Measurements from ENCODE around the gene PCSK6.
"Not testable (repeated sequence)": the region's sequence is repeated elsewhere in the genome, so short reads cannot be mapped to it uniquely, and the experiment has no call there.

The PCSK6 gene

GRCh38 chr15:101429646-101430045 is 59.9 kb downstream of the PCSK6 start:
- no peak for DNase-seq (ENCODE audit: low spot score)

- no peak for DNase-seq (ENCODE audit: low spot score)
Measured at GRCh38 chr15:101429191-101429590, 60.3 kb downstream of the PCSK6 start.

- no peak for DNase-seq (ENCODE audit: low spot score)
Measured at GRCh38 chr15:101428758-101429157, 60.7 kb downstream of the PCSK6 start.

- DNase-seq (ENCODE audit: low spot score) = no peak
Measured at GRCh38 chr15:101427606-101428487, 61.7 kb downstream of the PCSK6 start.

GRCh38 chr15:101426761-101427333 is 62.7 kb downstream of the PCSK6 start:
- DNase-seq (ENCODE audit: low spot score) = no peak

GRCh38 chr15:101425787-101426365 is 63.6 kb downstream of the PCSK6 start:
- no peak for DNase-seq (ENCODE audit: low spot score)

GRCh38 chr15:101424984-101425383 is 64.5 kb downstream of the PCSK6 start:
- no peak for DNase-seq (ENCODE audit: low spot score)

GRCh38 chr15:101420232-101420631 is 69.3 kb downstream of the PCSK6 start:
- DNase-seq (ENCODE audit: low spot score) = no peak

- not testable (repeated sequence) for DNase-seq (ENCODE audit: low spot score)
Measured at GRCh38 chr15:101416475-101416874, 73.0 kb downstream of the PCSK6 start.

- no peak for DNase-seq (ENCODE audit: low spot score)
Measured at GRCh38 chr15:101413239-101413638, 76.3 kb downstream of the PCSK6 start.

GRCh38 chr15:101411581-101411980 is 77.9 kb downstream of the PCSK6 start:
- DNase-seq (ENCODE audit: low spot score) = no peak

GRCh38 chr15:101411085-101411484 is 78.4 kb downstream of the PCSK6 start:
- no peak for DNase-seq (ENCODE audit: low spot score)

GRCh38 chr15:101410612-101411011 is 78.9 kb downstream of the PCSK6 start:
- DNase-seq (ENCODE audit: low spot score) = no peak

- DNase-seq (ENCODE audit: low spot score) = no peak
Measured at GRCh38 chr15:101409621-101410020, 79.9 kb downstream of the PCSK6 start.

- DNase-seq (ENCODE audit: low spot score) = no peak
Measured at GRCh38 chr15:101407966-101408775, 81.3 kb downstream of the PCSK6 start.

GRCh38 chr15:101407439-101407838 is 82.1 kb downstream of the PCSK6 start:
- DNase-seq (ENCODE audit: low spot score) = no peak

GRCh38 chr15:101406526-101407195 is 82.8 kb downstream of the PCSK6 start:
- no peak for DNase-seq (ENCODE audit: low spot score)

GRCh38 chr15:101406036-101406435 is 83.5 kb downstream of the PCSK6 start:
- no peak for DNase-seq (ENCODE audit: low spot score)

GRCh38 chr15:101404245-101404644 is 85.3 kb downstream of the PCSK6 start:
- no peak for DNase-seq (ENCODE audit: low spot score)

- not testable (repeated sequence) for DNase-seq (ENCODE audit: low spot score)
Measured at GRCh38 chr15:101402883-101403282, 86.6 kb downstream of the PCSK6 start.

GRCh38 chr15:101401286-101401685 is 88.2 kb downstream of the PCSK6 start:
- no peak for DNase-seq (ENCODE audit: low spot score)

- DNase-seq (ENCODE audit: low spot score) = no peak
Measured at GRCh38 chr15:101399431-101399830, 90.1 kb downstream of the PCSK6 start.
